OCI-LY7 (cell line): ENCODE data around the gene DNAH8. TPM values are rescaled to one million over a fixed set of nuclear protein-coding genes. Genes with fewer than 3 reads are reported as not detected.

Experiments used
- BruUV-seq: library from RNA; stranded (reverse); fragments of 400-500 nt; replicated peaks from 2 replicates; lab custom pipeline; 2021; lab: Mats Ljungman, UMichigan
- CTCF ChIA-PET: fragments of 300-600 bp; sonication (Branson Sonifier 250); formaldehyde crosslinking; loops from one replicate; lab custom pipeline; 2022; ENCODE audit warnings: antibody characterized with exemption; ENCODE audit not compliant: unreplicated experiment; lab: Charles Lee
- POLR2A ChIA-PET: fragments of 300-600 bp; sonication (Branson Sonifier 250); formaldehyde crosslinking; loops from one replicate; lab custom pipeline; 2022; ENCODE audit warnings: antibody characterized with exemption; lab: Charles Lee
- DNase-seq: peaks from one replicate; pipeline ENCODE4 v3.0.0-alpha.2; 2015; ENCODE audit warnings: low spot score
- H2AFZ ChIP-seq: fragments of 200-600 bp; sonication (generic), shearing (Covaris generic); 2 replicates; pipeline ENCODE4 v1.6.1; 2014; ENCODE audit warnings: mild to moderate bottlenecking, antibody characterized with exemption, low read length, moderate library complexity
- H3K27ac ChIP-seq: fragments of 200-600 bp; sonication (generic); 2 replicates; pipeline ENCODE4 v1.5.1; 2014; ENCODE audit warnings: mixed run types, low read depth, mild to moderate bottlenecking, moderate library complexity, low read length, inconsistent platforms; ENCODE audit not compliant: poor library complexity, severe bottlenecking
- H3K36me3 ChIP-seq: fragments of 200-600 bp; sonication (generic); 2 replicates; pipeline ENCODE4 v1.6.1; 2014; ENCODE audit warnings: mild to moderate bottlenecking, antibody characterized with exemption, low read length, moderate library complexity, mixed read lengths; ENCODE audit not compliant: insufficient read depth
- H3K4me1 ChIP-seq: fragments of 200-600 bp; sonication (generic); 2 replicates; pipeline ENCODE4 v1.5.1; 2014; ENCODE audit warnings: mild to moderate bottlenecking, low read length; ENCODE audit not compliant: insufficient read depth, poor library complexity, severe bottlenecking
- H3K4me2 ChIP-seq: fragments of 200-600 bp; sonication (generic); 2 replicates; pipeline ENCODE4 v1.6.1; 2014; ENCODE audit warnings: mild to moderate bottlenecking, low read length
- H3K4me3 ChIP-seq: fragments of 200-600 bp; sonication (generic); 2 replicates; pipeline ENCODE4 v1.5.1; 2014; ENCODE audit warnings: mild to moderate bottlenecking, low read depth, low read length; ENCODE audit not compliant: poor library complexity, severe bottlenecking
- H3K79me2 ChIP-seq: fragments of 200-600 bp; sonication (generic); 2 replicates; pipeline ENCODE4 v1.6.1; 2016; ENCODE audit warnings: low read depth, mild to moderate bottlenecking, low read length, moderate library complexity, mixed read lengths; ENCODE audit not compliant: insufficient read depth
- H3K9me2 ChIP-seq: fragments of 200-600 bp; sonication (generic); 2 replicates; pipeline ENCODE4 v1.6.1; 2016; ENCODE audit warnings: mild to moderate bottlenecking, low read length, mixed read lengths; ENCODE audit not compliant: insufficient read depth
- H3K9me3 ChIP-seq: fragments of 200-600 bp; sonication (generic); 2 replicates; pipeline ENCODE4 v1.6.1; 2014; ENCODE audit warnings: mild to moderate bottlenecking, mixed run types, low read length, mixed read lengths
- H4K20me1 ChIP-seq: fragments of 200-600 bp; sonication (generic); 2 replicates; pipeline ENCODE4 v1.6.1; 2014; ENCODE audit warnings: mild to moderate bottlenecking, antibody characterized with exemption, low read length, moderate library complexity, mixed read lengths; ENCODE audit not compliant: insufficient read depth
- CTCF ChIP-seq: fragments of 200-600 bp; sonication (generic); conservative IDR thresholded peaks from 2 replicates; pipeline ENCODE4 v1.5.1; 2014; ENCODE audit warnings: mild to moderate bottlenecking, antibody characterized with exemption, low read length, moderate library complexity, mixed read lengths
- EZH2phosphoT487 ChIP-seq: fragments of 200-600 bp; sonication (generic); IDR thresholded peaks from 2 replicates; pipeline ENCODE4 v1.6.1; 2018; ENCODE audit warnings: low read depth, borderline replicate concordance, mild to moderate bottlenecking, mixed run types, antibody characterized with exemption, low read length, moderate library complexity, mixed read lengths
- intact Hi-C: fragments of 100-400 bp; cut with micrococcal nuclease; formaldehyde crosslinking; loops from one replicate; pipeline ENCODE4 v1.10.0; 2022; ENCODE audit not compliant: unreplicated experiment
- total RNA-seq, 2 experiments: library from RNA; depleted of rRNA in 1 of 2; stranded (reverse); fragments of >200 nt in 1 of 2; shearing (Covaris generic) in 1 of 2; gene quantifications; 2 replicates each; pipeline ENCODE4 v1.2.3, GENCODE V29; 2014 to 2022

DNAH8 gene
- total RNA-seq, 2 experiments from 2014 or later: not detected

DNA sequence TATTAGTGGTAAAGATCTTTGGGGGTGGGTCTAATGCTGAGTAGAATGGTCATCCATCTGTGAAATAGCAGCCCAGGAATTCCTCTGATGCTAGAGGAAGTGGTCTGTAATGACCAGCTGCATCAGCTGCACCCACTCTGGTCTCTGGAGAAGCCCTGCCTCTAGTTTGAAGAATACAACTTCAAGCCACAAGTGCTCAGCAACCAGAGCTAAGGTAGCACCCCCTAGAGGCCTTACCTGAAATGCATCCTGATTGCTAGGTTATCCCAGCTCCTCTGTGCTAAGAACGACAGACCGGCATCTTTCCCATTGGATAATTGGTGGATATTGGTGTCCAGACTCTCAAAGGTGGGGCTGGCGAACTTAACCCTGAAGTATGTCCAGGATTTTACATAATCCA, 58.2 kb downstream of the DNAH8 start:
- intact Hi-C loops: no loop called here
- Histone ChIP-seq H3K4me1 (peaks cover 3% of the 10 kb centered on the region), H3K4me2 (no peak overlapping the region), H3K9me3 (no peaks in the 10 kb centered on the region), H3K9me2 (no peaks in the 10 kb centered on the region), H3K79me2 (no peaks in the 10 kb centered on the region), H4K20me1 (no peaks in the 10 kb centered on the region), H3K4me3 (no peak overlapping the region), H3K27ac (no peak overlapping the region), H3K36me3 (no peaks in the 10 kb centered on the region), H2AFZ (no peak overlapping the region)
- POLR2A ChIA-PET: no interaction called here
- CTCF ChIA-PET: interaction anchor here (0.9 kb wide), 1 partner anchor 28 kb away, joined by 4 read pairs; no protein-coding TSS in a partner anchor
- BruUV-seq: no TSS peak
- DNase-seq: peak; percentile 11
- TF ChIP-seq CTCF (peak; percentile 72), EZH2phosphoT487 (no peak)

DNA sequence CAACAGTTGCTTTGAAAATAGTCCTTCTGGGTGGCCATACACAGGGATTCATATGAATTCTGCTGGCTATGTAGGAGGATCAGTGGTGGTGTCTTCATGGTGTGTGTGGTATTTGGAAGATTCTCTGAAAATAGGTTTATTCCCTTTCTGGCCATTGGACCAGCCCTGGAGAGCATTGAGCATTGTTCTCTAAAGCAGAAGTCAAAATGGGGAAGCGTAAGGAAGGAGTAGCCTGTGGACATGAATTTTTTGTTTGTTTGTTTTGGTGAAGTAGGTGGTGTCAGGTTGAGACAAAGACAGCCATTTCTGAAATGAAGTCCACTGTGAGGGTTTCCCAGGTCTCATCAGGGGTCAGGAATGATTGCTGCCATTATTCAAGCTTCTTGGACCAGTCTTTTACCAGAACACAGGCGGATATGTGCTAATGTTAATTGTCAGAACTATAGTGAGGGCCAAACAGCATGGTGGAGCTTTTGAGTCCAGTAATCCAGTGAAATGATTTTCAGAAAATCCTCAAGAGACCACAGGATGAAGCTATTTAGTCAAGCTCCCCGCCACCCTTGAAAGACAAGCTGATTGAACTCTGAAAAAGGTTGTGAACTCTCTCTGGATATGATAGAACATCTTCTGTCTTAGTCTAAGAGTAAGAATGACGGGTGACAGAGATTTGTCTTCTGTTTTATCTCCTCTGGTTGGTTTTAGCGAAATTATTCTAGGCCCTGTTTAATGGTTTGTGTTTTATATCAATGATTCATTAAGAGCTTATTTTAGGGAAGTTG, 60.0 kb downstream of the DNAH8 start:
- H3K9me2 ChIP-seq: no peaks in the 10 kb centered on the region
- ChIA-PET POLR2A (no interaction called here), CTCF (no interaction called here)
- H3K79me2 ChIP-seq: no peaks in the 10 kb centered on the region
- no peaks in the 10 kb centered on the region for H3K36me3 ChIP-seq
- intact Hi-C loops: no loop called here
- no TSS peak for BruUV-seq
- no peaks in the 10 kb centered on the region for H3K9me3 ChIP-seq
- DNase-seq: no peak
- H3K4me2 ChIP-seq: no peak overlapping the region
- no peak overlapping the region for H3K4me3 ChIP-seq
- H4K20me1 ChIP-seq: no peaks in the 10 kb centered on the region
- peaks cover 3% of the 10 kb centered on the region for H3K4me1 ChIP-seq
- no peak overlapping the region for H3K27ac ChIP-seq
- H2AFZ ChIP-seq: no peak overlapping the region
- TF ChIP-seq EZH2phosphoT487 (no peak), CTCF (no peak)

DNA sequence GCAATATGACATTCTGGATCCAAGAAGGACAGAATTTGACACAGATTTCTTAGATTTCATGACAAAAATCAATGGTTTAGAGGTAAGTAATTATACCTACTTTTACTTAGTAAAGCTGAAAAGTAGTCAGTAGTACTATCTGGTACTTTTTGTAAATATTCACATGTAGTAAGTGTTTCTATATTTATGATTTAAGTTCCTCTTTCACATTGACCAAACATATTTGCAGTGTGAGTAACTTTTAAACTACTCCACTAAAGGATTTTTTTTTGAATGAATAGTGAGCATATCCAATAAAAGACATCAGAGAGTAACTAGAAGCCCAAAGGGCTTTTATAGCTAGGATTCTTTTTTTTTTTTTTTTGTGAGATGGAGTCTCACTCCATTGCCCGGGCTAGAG, 60.8 kb downstream of the DNAH8 start:
- peaks cover 3% of the 10 kb centered on the region for H3K4me1 ChIP-seq
- no peak overlapping the region for H2AFZ ChIP-seq
- H3K4me2 ChIP-seq: no peak overlapping the region
- CTCF ChIA-PET: no interaction called here
- BruUV-seq: no TSS peak
- DNase-seq: no peak
- no peaks in the 10 kb centered on the region for H4K20me1 ChIP-seq
- TF ChIP-seq EZH2phosphoT487 (no peak), CTCF (no peak)
- no peaks in the 10 kb centered on the region for H3K9me3 ChIP-seq
- H3K4me3 ChIP-seq: no peak overlapping the region
- POLR2A ChIA-PET: no interaction called here
- intact Hi-C loops: no loop called here
- no peaks in the 10 kb centered on the region for H3K9me2 ChIP-seq
- no peaks in the 10 kb centered on the region for H3K79me2 ChIP-seq
- H3K36me3 ChIP-seq: no peaks in the 10 kb centered on the region
- no peak overlapping the region for H3K27ac ChIP-seq
